ENCODE results near the gene PRAF2. TPM values are rescaled to one million over a fixed set of nuclear protein-coding genes. Genes with fewer than 3 reads are reported as not detected.

PRAF2 gene
- total and polyA plus RNA-seq, 2 experiments from 2014 or later, result 6.7 to 59.7 TPM

DNA sequence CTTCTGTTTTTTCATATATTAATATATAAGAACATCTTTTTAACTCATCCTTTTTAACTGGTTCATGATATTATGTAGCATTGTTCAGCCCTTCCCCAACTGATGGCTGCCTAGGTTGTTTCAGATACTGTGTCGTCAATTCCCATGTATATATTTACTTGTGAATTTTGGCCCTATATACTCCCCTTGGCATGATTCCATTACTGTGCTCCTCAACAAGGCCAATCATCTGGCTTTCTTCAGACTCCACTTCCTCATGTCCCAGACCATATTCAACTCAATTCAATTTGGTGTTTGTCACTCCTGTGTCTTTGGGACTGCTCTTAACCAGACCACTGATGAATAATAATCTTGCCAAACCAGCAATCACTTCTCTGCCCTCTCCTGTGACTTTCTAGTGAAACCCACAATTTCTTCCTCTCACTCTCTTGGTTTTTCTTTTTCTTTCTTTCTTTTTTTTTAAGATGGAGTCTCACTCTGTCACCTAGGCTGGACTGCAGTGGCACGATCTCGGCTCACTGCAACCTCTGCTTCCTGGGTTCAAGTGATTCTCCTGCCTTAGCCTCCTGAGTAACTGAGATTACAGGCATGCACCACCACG is 8.6 kb upstream of the PRAF2 start:
- 86% methylated on average over 4 of the region's 4 CpGs for WGBS (ENCODE audit: low lambda C conversion rate, missing lambda C conversion rate)
- Histone ChIP-seq H3K27me3 (no peaks in the 10 kb centered on the region), H2AFZ (no peak overlapping the region), H3K36me3 (replicated peaks; ENCODE audit: insufficient read depth, low read depth) (no peaks in the 10 kb centered on the region), H3K4me1 (ENCODE audit: insufficient read depth) (no peaks in the 10 kb centered on the region), H3K9me2 (replicated peaks; ENCODE audit: insufficient read depth) (no peaks in the 10 kb centered on the region), H3K4me2 (no peak overlapping the region), H3K4me3 (no peak overlapping the region), H4K20me1 (ENCODE audit: insufficient read depth, poor library complexity, severe bottlenecking) (no peaks in the 10 kb centered on the region), H3K79me2 (peaks cover 4% of the 10 kb centered on the region), H3K9me3 (ENCODE audit: low read depth) (no peaks in the 10 kb centered on the region), H3K27ac (no peak overlapping the region)
- DNase-seq (ENCODE audit: low spot score), result no peak
- TF ChIP-seq EZH2phosphoT487 (IDR thresholded peaks at IDR 0.05; ENCODE audit: low read depth, severe bottlenecking, unreplicated experiment) (no peak), EZH2 (IDR thresholded peaks at IDR 0.05; ENCODE audit: borderline replicate concordance) (no peak)
- TF ChIP-seq, protein P1, sequence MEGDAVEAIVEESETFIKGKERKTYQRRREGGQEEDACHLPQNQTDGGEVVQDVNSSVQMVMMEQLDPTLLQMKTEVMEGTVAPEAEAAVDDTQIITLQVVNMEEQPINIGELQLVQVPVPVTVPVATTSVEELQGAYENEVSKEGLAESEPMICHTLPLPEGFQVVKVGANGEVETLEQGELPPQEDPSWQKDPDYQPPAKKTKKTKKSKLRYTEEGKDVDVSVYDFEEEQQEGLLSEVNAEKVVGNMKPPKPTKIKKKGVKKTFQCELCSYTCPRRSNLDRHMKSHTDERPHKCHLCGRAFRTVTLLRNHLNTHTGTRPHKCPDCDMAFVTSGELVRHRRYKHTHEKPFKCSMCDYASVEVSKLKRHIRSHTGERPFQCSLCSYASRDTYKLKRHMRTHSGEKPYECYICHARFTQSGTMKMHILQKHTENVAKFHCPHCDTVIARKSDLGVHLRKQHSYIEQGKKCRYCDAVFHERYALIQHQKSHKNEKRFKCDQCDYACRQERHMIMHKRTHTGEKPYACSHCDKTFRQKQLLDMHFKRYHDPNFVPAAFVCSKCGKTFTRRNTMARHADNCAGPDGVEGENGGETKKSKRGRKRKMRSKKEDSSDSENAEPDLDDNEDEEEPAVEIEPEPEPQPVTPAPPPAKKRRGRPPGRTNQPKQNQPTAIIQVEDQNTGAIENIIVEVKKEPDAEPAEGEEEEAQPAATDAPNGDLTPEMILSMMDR (IDR thresholded peaks at IDR 0.05; ENCODE audit: poor library complexity), result no peak

DNA sequence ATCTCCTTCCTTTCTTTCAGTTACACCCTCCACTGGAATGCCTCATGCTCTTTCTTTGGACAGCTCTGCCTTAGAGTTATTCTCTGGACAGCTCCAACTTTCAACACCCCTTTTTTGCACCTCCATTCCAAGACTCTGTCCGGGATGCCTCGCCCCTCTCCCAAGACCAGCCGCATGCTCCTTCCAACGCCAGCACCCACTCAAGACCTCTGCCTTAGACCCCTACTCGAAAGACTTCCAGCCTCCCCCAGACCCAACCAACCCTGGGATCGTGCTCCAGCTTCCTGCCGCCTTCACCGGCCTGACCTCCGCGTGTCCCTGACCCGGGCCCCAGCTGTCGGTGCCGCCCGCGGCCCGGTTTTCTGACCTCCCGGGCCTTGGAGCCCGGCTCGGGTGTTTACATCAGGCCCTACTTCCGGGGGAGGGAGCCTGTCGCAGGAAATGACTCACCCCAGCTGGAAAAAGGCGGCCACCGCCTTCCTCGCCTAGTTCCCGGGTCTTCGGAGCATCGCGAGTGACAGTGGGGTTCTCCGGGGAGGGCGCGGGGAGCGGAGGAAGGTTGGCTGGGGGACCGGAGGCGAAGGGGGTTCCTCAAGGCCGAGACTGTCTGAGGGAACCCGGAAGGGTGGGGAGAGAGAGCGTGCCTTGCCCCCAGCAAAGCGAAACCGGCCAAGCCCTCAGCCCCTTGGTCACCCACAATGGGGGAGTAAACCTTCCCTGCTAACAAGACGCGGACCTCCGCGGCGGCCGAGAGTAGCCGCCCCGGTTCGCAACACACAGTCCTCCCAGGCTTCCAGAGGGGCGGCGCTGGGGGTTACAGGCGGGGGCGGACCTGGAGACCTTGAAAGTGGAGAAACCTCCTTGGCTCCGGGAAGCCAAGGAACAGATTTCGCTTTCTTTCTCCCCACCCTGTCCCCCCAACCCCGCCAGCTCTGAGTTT is 6.0 kb upstream of the PRAF2 start, which contains the start of gene WDR45:
WDR45 (minus strand) TSS at position 399 of the 940 bp plus-strand sequence. CDS start 1,792 bp downstream, outside the sequence.
- H2AFZ ChIP-seq, result peak within 1 kb of the TSS; percentile 79
- H3K4me3 ChIP-seq, result peak within 1 kb of the TSS; percentile 76
- no peaks in the 10 kb centered on the region for H4K20me1 ChIP-seq (ENCODE audit: insufficient read depth, poor library complexity, severe bottlenecking)
- peak within 1 kb of the TSS; percentile 83 for H3K4me2 ChIP-seq
- H3K79me2 ChIP-seq, result peaks cover 4% of the 10 kb centered on the region
- no peaks in the 10 kb centered on the region for H3K9me2 ChIP-seq (replicated peaks; ENCODE audit: insufficient read depth)
- TF ChIP-seq, protein P1 (IDR thresholded peaks at IDR 0.05; ENCODE audit: poor library complexity), result no peak
- no peak for TF ChIP-seq EZH2 (IDR thresholded peaks at IDR 0.05; ENCODE audit: borderline replicate concordance)
- TF ChIP-seq EZH2phosphoT487 (IDR thresholded peaks at IDR 0.05; ENCODE audit: low read depth, severe bottlenecking, unreplicated experiment), result no peak
- no peaks in the 10 kb centered on the region for H3K36me3 ChIP-seq (replicated peaks; ENCODE audit: insufficient read depth, low read depth)
- H3K9me3 ChIP-seq (ENCODE audit: low read depth), result no peaks in the 10 kb centered on the region
- 56% methylated on average over 41 of the region's 55 CpGs for WGBS (ENCODE audit: low lambda C conversion rate, missing lambda C conversion rate)
- DNase-seq (ENCODE audit: low spot score), result peak; percentile 79
- H3K4me1 ChIP-seq (ENCODE audit: insufficient read depth), result no peaks in the 10 kb centered on the region
- peak within 1 kb of the TSS; percentile 93 for H3K27ac ChIP-seq
- no peaks in the 10 kb centered on the region for H3K27me3 ChIP-seq

DNA sequence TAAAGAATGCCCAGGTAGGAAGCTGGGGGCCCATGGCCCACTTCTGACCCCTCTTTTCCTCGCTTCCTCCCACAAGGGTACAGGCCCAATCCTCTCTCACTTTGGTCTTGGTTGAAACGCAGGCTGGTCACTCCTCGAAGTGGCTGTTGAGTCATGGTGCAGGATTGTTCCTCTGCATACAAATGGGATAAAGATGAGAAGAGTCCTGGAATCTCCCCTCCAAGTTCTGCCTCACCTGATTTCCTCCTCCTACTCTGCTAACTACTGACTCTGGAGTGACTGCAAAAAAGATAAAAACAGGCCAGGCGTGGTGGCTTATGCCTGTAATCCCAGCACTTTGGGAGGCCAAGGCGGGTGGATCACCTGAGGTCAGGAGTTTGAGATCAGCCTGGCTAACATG is 4.1 kb upstream of the PRAF2 start:
- H3K4me2 ChIP-seq, result no peak overlapping the region
- no peaks in the 10 kb centered on the region for H4K20me1 ChIP-seq (ENCODE audit: insufficient read depth, poor library complexity, severe bottlenecking)
- H3K9me3 ChIP-seq (ENCODE audit: low read depth), result no peaks in the 10 kb centered on the region
- peaks cover 4% of the 10 kb centered on the region for H3K79me2 ChIP-seq
- 61% methylated on average over 5 of the region's 5 CpGs for WGBS (ENCODE audit: low lambda C conversion rate, missing lambda C conversion rate)
- H2AFZ ChIP-seq, result no peak overlapping the region
- no peak overlapping the region for H3K4me3 ChIP-seq
- TF ChIP-seq, protein P1 (IDR thresholded peaks at IDR 0.05; ENCODE audit: poor library complexity), result no peak
- no peak for TF ChIP-seq EZH2phosphoT487 (IDR thresholded peaks at IDR 0.05; ENCODE audit: low read depth, severe bottlenecking, unreplicated experiment)
- no peak for TF ChIP-seq EZH2 (IDR thresholded peaks at IDR 0.05; ENCODE audit: borderline replicate concordance)
- H3K9me2 ChIP-seq (replicated peaks; ENCODE audit: insufficient read depth), result no peaks in the 10 kb centered on the region
- no peaks in the 10 kb centered on the region for H3K27me3 ChIP-seq
- H3K4me1 ChIP-seq (ENCODE audit: insufficient read depth), result no peaks in the 10 kb centered on the region
- no peak overlapping the region for H3K27ac ChIP-seq
- H3K36me3 ChIP-seq (replicated peaks; ENCODE audit: insufficient read depth, low read depth), result no peaks in the 10 kb centered on the region
- no peak for DNase-seq (ENCODE audit: low spot score)
